ENCODE data around the gene GFRA1. TPM values are rescaled to one million over a fixed set of nuclear protein-coding genes. Genes with fewer than 3 reads are reported as not detected.

GFRA1 gene
- total RNA-seq, 2 experiments from 2014 or later, result not detected

DNA sequence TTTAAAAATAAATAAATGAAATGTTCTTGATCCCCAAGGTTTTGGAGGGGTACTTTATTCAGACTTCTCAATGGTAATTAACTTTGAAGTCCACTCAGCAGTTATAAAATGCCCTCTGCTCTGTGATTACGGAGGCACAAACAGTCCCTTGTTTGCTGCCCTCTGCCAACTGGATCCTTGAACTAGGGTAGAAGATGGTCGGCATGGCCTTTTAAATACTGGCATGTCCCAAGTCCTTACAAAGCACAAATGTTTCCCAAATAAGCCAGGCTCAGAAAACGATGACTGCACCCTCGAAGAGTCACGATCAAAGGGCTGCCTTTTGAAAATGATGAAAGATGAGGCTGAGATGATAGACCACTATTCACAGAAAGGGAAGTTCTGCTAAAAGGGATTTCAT, 47.0 kb downstream of the GFRA1 start:
- Histone ChIP-seq H3K79me2 (ENCODE audit: insufficient read depth, low read depth, low read length) (no peaks in the 10 kb centered on the region), H3K4me1 (ENCODE audit: insufficient read depth, low read length, poor library complexity, severe bottlenecking) (no peaks in the 10 kb centered on the region), H3K9me2 (ENCODE audit: insufficient read depth, low read length) (no peaks in the 10 kb centered on the region), H2AFZ (ENCODE audit: low read length) (no peak overlapping the region), H3K4me3 (ENCODE audit: low read depth, low read length, poor library complexity, severe bottlenecking) (no peak overlapping the region), H3K9me3 (ENCODE audit: low read length) (no peaks in the 10 kb centered on the region), H3K4me2 (ENCODE audit: low read length) (no peak overlapping the region), H4K20me1 (ENCODE audit: insufficient read depth, low read length) (no peaks in the 10 kb centered on the region), H3K36me3 (ENCODE audit: insufficient read depth, low read length) (no peaks in the 10 kb centered on the region), H3K27ac (ENCODE audit: low read depth, low read length, poor library complexity, severe bottlenecking) (no peak overlapping the region)
- DNase-seq (ENCODE audit: low spot score), result no peak
- CTCF ChIA-PET (ENCODE audit: unreplicated experiment), result no interaction called here
- TF ChIP-seq EZH2phosphoT487 (IDR thresholded peaks at IDR 0.05; ENCODE audit: borderline replicate concordance, low read depth, low read length), result no peak
- TF ChIP-seq, protein P1, sequence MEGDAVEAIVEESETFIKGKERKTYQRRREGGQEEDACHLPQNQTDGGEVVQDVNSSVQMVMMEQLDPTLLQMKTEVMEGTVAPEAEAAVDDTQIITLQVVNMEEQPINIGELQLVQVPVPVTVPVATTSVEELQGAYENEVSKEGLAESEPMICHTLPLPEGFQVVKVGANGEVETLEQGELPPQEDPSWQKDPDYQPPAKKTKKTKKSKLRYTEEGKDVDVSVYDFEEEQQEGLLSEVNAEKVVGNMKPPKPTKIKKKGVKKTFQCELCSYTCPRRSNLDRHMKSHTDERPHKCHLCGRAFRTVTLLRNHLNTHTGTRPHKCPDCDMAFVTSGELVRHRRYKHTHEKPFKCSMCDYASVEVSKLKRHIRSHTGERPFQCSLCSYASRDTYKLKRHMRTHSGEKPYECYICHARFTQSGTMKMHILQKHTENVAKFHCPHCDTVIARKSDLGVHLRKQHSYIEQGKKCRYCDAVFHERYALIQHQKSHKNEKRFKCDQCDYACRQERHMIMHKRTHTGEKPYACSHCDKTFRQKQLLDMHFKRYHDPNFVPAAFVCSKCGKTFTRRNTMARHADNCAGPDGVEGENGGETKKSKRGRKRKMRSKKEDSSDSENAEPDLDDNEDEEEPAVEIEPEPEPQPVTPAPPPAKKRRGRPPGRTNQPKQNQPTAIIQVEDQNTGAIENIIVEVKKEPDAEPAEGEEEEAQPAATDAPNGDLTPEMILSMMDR (conservative IDR thresholded peaks at IDR 0.05; ENCODE audit: low read length), result no peak
- intact Hi-C loops (cut with micrococcal nuclease; ENCODE audit: unreplicated experiment), result no loop called here
- BruUV-seq (replicated peaks), result no TSS peak
- POLR2A ChIA-PET, result interaction anchor here (0.6 to 1.0 kb wide), 4 partner anchors 8 to 1334 kb away, joined by 3 to 5 read pairs (median 4); no protein-coding TSS in a partner anchor

DNA sequence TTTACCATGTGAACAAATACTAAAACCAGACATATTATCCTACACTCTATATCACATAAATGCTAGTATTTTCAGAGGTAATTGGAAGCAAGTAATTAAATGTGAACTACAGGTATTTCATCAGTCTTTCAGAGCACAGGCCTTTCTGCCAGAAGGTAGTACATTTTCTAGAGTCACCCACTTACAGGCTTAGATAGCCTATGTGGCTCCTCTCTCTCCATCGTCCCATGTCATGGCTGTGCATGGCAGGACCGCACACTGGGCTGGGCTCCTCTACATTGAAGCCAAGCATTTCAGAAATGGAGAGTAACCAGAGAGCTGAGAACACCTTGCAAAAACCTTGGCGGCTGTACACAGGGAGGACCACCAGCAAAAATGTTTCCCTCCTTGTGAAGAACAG, 49.7 kb downstream of the GFRA1 start:
- Histone ChIP-seq H2AFZ (ENCODE audit: low read length) (no peak overlapping the region), H3K27ac (ENCODE audit: low read depth, low read length, poor library complexity, severe bottlenecking) (no peak overlapping the region), H4K20me1 (ENCODE audit: insufficient read depth, low read length) (no peaks in the 10 kb centered on the region), H3K4me2 (ENCODE audit: low read length) (no peak overlapping the region), H3K9me2 (ENCODE audit: insufficient read depth, low read length) (no peaks in the 10 kb centered on the region), H3K36me3 (ENCODE audit: insufficient read depth, low read length) (no peaks in the 10 kb centered on the region), H3K4me3 (ENCODE audit: low read depth, low read length, poor library complexity, severe bottlenecking) (no peak overlapping the region), H3K79me2 (ENCODE audit: insufficient read depth, low read depth, low read length) (no peaks in the 10 kb centered on the region), H3K4me1 (ENCODE audit: insufficient read depth, low read length, poor library complexity, severe bottlenecking) (no peaks in the 10 kb centered on the region), H3K9me3 (ENCODE audit: low read length) (no peaks in the 10 kb centered on the region)
- ChIA-PET POLR2A (no interaction called here), CTCF (ENCODE audit: unreplicated experiment) (no interaction called here)
- TF ChIP-seq EZH2phosphoT487 (IDR thresholded peaks at IDR 0.05; ENCODE audit: borderline replicate concordance, low read depth, low read length), result no peak
- DNase-seq (ENCODE audit: low spot score), result no peak
- BruUV-seq (replicated peaks), result no TSS peak
- intact Hi-C loops (cut with micrococcal nuclease; ENCODE audit: unreplicated experiment), result no loop called here

DNA sequence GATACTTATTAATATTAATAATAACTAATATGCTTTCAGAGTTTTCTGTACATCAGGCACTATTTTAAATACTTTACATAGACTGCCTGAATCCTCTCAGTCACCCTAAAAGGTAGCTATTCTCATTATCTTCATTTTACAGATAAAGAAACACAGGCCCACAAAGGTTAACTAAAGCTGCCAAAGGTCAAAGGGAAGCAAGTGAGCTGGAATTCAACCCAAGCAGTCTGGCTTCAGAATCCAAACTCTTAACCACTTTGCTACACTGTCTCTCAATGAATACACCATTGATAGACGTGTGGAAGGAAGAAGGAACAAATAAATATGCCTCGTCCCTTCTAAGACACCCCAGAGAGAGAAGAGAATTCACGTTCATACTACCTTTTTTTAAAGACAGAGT, 52.0 kb downstream of the GFRA1 start:
- H3K4me2 ChIP-seq (ENCODE audit: low read length), result no peak overlapping the region
- TF ChIP-seq EZH2phosphoT487 (IDR thresholded peaks at IDR 0.05; ENCODE audit: borderline replicate concordance, low read depth, low read length), result no peak
- TF ChIP-seq, protein P1 (conservative IDR thresholded peaks at IDR 0.05; ENCODE audit: low read length), result no peak
- ChIA-PET CTCF (ENCODE audit: unreplicated experiment) (no interaction called here), POLR2A (interaction anchor here (0.5 to 0.6 kb wide), 2 partner anchors 364 to 415 kb away, joined by 3 to 7 read pairs; no protein-coding TSS in a partner anchor)
- DNase-seq (ENCODE audit: low spot score), result no peak
- no peaks in the 10 kb centered on the region for H4K20me1 ChIP-seq (ENCODE audit: insufficient read depth, low read length)
- H3K9me2 ChIP-seq (ENCODE audit: insufficient read depth, low read length), result no peaks in the 10 kb centered on the region
- BruUV-seq (replicated peaks), result no TSS peak
- no peaks in the 10 kb centered on the region for H3K79me2 ChIP-seq (ENCODE audit: insufficient read depth, low read depth, low read length)
- no peaks in the 10 kb centered on the region for H3K36me3 ChIP-seq (ENCODE audit: insufficient read depth, low read length)
- no peaks in the 10 kb centered on the region for H3K4me1 ChIP-seq (ENCODE audit: insufficient read depth, low read length, poor library complexity, severe bottlenecking)
- no peak overlapping the region for H3K4me3 ChIP-seq (ENCODE audit: low read depth, low read length, poor library complexity, severe bottlenecking)
- H3K9me3 ChIP-seq (ENCODE audit: low read length), result no peaks in the 10 kb centered on the region
- intact Hi-C loops (cut with micrococcal nuclease; ENCODE audit: unreplicated experiment), result no loop called here
- no peak overlapping the region for H2AFZ ChIP-seq (ENCODE audit: low read length)
- no peak overlapping the region for H3K27ac ChIP-seq (ENCODE audit: low read depth, low read length, poor library complexity, severe bottlenecking)
